Measurements from ENCODE around the gene MAP2K7.
"Not testable (repeated sequence)": the region's sequence is repeated elsewhere in the genome, so short reads cannot be mapped to it uniquely, and the experiment has no call there.

The MAP2K7 gene

GRCh38 chr19:7856679-7857663, 46.7 kb upstream of the MAP2K7 start:
- H3K27ac ChIP-seq (replicated peaks), result no peak overlapping the region
- TF ChIP-seq SPI1 (IDR thresholded peaks at IDR 0.05; ENCODE audit: borderline replicate concordance, low read depth) (no peak), POLR2AphosphoS5 (IDR thresholded peaks at IDR 0.05; ENCODE audit: low read depth) (no peak), CTCF (IDR thresholded peaks at IDR 0.05; ENCODE audit: insufficient read depth, low read length) (no peak), GABPA (IDR thresholded peaks at IDR 0.05; ENCODE audit: low read depth) (no peak), REST (IDR thresholded peaks at IDR 0.05; ENCODE audit: insufficient replicate concordance, low read depth) (no peak)
- H3K4me3 ChIP-seq (replicated peaks; ENCODE audit: insufficient read depth, low read length), result no peak overlapping the region
- no peak for DNase-seq (ENCODE audit: low read depth in 1 of 2, low spot score in 1 of 2)
- peaks cover 2% of the 10 kb centered on the region for H3K27me3 ChIP-seq (ENCODE audit: insufficient read depth, poor library complexity, severe bottlenecking)

GRCh38 chr19:7857727-7858108, 46.0 kb upstream of the MAP2K7 start:
- Histone ChIP-seq H3K27me3 (ENCODE audit: insufficient read depth, poor library complexity, severe bottlenecking) (peaks cover 4% of the 10 kb centered on the region), H3K4me3 (replicated peaks; ENCODE audit: insufficient read depth, low read length) (no peak overlapping the region), H3K27ac (replicated peaks) (no peak overlapping the region)
- DNase-seq (ENCODE audit: low read depth in 1 of 2, low spot score in 1 of 2), result no peak
- TF ChIP-seq SPI1 (IDR thresholded peaks at IDR 0.05; ENCODE audit: borderline replicate concordance, low read depth) (no peak), GABPA (IDR thresholded peaks at IDR 0.05; ENCODE audit: low read depth) (no peak), REST (IDR thresholded peaks at IDR 0.05; ENCODE audit: insufficient replicate concordance, low read depth) (no peak), CTCF (IDR thresholded peaks at IDR 0.05; ENCODE audit: insufficient read depth, low read length) (no peak), POLR2AphosphoS5 (IDR thresholded peaks at IDR 0.05; ENCODE audit: low read depth) (no peak)

GRCh38 chr19:7858109-7858770, 45.4 kb upstream of the MAP2K7 start:
- no peak for DNase-seq (ENCODE audit: low read depth in 1 of 2, low spot score in 1 of 2)
- Histone ChIP-seq H3K27me3 (ENCODE audit: insufficient read depth, poor library complexity, severe bottlenecking) (peaks cover 4% of the 10 kb centered on the region), H3K4me3 (replicated peaks; ENCODE audit: insufficient read depth, low read length) (no peak overlapping the region), H3K27ac (replicated peaks) (no peak overlapping the region)
- no peak for TF ChIP-seq SPI1 (IDR thresholded peaks at IDR 0.05; ENCODE audit: borderline replicate concordance, low read depth)
- TF ChIP-seq POLR2AphosphoS5 (IDR thresholded peaks at IDR 0.05; ENCODE audit: low read depth), result no peak
- TF ChIP-seq REST (IDR thresholded peaks at IDR 0.05; ENCODE audit: insufficient replicate concordance, low read depth), result no peak
- TF ChIP-seq GABPA (IDR thresholded peaks at IDR 0.05; ENCODE audit: low read depth), result no peak
- TF ChIP-seq CTCF (IDR thresholded peaks at IDR 0.05; ENCODE audit: insufficient read depth, low read length), result no peak

GRCh38 chr19:7859087-7859486, 44.6 kb upstream of the MAP2K7 start:
- not testable (repeated sequence) for H3K27ac ChIP-seq (replicated peaks); H3K4me3 ChIP-seq (replicated peaks; ENCODE audit: insufficient read depth, low read length); DNase-seq (ENCODE audit: low read depth in 1 of 2, low spot score in 1 of 2); H3K27me3 ChIP-seq (ENCODE audit: insufficient read depth, poor library complexity, severe bottlenecking)
